ENCODE results near the gene RNF213.

Gene RNF213

DNA sequence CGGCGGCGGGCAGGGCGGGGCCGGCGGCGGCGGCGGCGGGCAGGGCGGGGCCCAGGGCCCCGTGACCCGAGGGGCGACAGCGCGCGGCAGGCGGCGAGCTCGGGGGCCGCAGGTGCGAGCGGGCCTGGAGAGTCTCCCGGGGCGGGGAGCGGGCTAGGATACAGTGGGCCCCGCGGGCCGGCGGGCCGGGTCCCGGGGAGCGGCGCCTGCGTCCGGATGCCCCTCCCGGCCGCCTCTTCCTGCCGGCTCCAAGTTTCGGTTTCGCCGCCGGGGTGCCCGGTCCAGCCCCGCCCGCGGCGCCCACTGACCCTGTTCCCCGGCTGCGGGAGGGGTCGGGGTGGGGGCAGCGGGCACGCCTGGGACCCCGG is at the start of gene RNF213:
RNF213 (plus strand) TSS at position 62 of the 368 bp plus-strand sequence. CDS start 2,830 bp downstream, outside the sequence.
- peak; percentile 24 for DNase-seq (ENCODE audit: low read depth, low spot score)

GRCh38 chr17:80212109-80212508 is 48.5 kb upstream of the RNF213 start:
- DNase-seq (ENCODE audit: low read depth, low spot score) = no peak

DNA sequence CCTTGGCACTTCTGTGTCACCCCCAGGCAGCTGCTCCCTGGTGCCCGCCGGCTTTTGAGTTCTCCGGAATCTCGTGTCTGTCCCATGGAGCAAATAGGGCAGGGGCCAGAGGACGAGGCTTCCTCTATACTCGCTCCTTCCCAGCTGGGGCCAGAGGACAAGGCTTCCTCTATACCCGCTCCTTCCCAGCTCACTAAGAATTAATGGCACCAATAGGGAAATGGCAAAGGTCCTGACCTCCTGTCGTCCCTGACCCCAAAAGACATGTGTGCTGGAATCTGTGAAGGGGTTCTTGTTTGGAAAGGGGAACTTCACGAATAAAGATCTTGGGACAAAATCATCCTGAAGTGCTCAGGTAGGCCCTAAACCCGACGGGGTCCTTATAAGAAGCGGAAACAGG is 48.1 kb upstream of the RNF213 start:
- DNase-seq (ENCODE audit: low read depth, low spot score) = no peak

GRCh38 chr17:80212962-80213642 is 47.5 kb upstream of the RNF213 start:
- DNase-seq (ENCODE audit: low read depth, low spot score) = no peak

GRCh38 chr17:80213643-80213975 is 47.0 kb upstream of the RNF213 start:
- DNase-seq (ENCODE audit: low read depth, low spot score) = no peak

- DNase-seq (ENCODE audit: low read depth, low spot score) = no peak
These were observed 46.4 kb upstream of the RNF213 start for GRCh38 chr17:80214012-80214877.

DNA sequence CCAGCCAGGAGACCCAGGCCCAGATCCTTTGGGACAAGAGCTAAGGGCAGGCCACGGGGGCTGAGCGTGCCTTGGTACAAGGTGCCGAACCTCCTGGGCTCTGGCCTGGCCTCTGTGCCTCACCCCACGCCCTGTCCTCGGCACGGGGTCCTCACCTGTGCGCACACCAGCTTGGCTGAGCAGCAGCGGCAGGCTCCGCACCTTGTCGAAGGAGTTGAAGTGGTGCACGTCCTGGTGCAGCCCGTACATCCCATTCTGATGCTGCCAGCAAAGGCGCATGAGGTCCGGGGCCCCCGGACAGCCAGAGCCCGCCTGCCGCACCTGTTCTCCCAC is 45.8 kb upstream of the RNF213 start:
- no peak for DNase-seq (ENCODE audit: low read depth, low spot score)

GRCh38 chr17:80216473-80217456 is 43.9 kb upstream of the RNF213 start:
- no peak for DNase-seq (ENCODE audit: low read depth, low spot score)

- no peak for DNase-seq (ENCODE audit: low read depth, low spot score)
These were observed 42.8 kb upstream of the RNF213 start for GRCh38 chr17:80217703-80218362.

DNA sequence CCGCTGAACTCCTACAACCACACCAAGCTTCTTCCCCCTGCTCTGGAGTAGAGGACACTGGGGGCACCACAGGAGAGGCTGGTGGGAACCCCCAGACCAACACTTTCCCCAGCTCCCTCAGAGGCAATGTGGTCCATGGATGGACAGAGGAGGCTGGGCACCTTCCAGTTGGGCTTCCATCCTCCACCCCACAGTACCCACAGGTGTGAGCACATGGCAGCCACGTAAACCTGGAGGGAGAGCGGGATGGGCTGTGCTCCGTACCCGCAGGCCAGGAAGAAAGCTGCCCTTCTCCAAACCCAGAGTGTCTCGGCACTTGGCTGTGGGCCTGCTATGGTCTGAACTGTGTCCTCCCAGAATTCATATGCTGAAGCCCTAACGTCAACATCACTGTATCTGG is 42.3 kb upstream of the RNF213 start:
- DNase-seq (ENCODE audit: low read depth, low spot score) = no peak

- DNase-seq (ENCODE audit: low read depth, low spot score) = peak; percentile 86
These were observed 41.5 kb upstream of the RNF213 start for GRCh38 chr17:80219013-80219762.

DNA sequence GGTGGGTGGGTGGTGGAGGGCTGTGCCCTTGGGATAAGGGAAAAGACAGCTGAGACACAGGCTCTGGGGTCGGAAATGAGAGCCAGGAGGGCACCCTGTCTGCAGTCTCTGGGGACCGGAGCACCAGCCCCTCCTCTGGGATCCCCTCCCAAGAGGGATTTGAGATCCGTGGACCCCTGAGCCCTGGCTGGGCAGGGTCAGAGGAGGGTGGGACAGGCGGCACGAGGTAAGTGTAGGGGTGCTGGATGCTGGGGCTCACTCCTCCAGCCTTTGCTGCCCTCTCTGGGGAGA is 40.9 kb upstream of the RNF213 start:
- DNase-seq (ENCODE audit: low read depth, low spot score) = no peak

GRCh38 chr17:80220054-80220735 is 40.5 kb upstream of the RNF213 start, which contains the start of the genes SGSH and SLC26A11:
Gene SGSH (minus strand): TSS chr17:80220333. CDS start chr17:80220313, 20 bp downstream.
Gene SLC26A11 (plus strand): TSS chr17:80220427. CDS start chr17:80221561, 1,134 bp downstream.
- peak; percentile 18 for DNase-seq (ENCODE audit: low read depth, low spot score)

GRCh38 chr17:80220736-80221215 is 39.9 kb upstream of the RNF213 start:
- no peak for DNase-seq (ENCODE audit: low read depth, low spot score)

GRCh38 chr17:80221351-80222105 is 39.1 kb upstream of the RNF213 start:
- DNase-seq (ENCODE audit: low read depth, low spot score) = no peak

- no peak for DNase-seq (ENCODE audit: low read depth, low spot score)
These were observed 38.1 kb upstream of the RNF213 start for GRCh38 chr17:80222376-80223141.

DNA sequence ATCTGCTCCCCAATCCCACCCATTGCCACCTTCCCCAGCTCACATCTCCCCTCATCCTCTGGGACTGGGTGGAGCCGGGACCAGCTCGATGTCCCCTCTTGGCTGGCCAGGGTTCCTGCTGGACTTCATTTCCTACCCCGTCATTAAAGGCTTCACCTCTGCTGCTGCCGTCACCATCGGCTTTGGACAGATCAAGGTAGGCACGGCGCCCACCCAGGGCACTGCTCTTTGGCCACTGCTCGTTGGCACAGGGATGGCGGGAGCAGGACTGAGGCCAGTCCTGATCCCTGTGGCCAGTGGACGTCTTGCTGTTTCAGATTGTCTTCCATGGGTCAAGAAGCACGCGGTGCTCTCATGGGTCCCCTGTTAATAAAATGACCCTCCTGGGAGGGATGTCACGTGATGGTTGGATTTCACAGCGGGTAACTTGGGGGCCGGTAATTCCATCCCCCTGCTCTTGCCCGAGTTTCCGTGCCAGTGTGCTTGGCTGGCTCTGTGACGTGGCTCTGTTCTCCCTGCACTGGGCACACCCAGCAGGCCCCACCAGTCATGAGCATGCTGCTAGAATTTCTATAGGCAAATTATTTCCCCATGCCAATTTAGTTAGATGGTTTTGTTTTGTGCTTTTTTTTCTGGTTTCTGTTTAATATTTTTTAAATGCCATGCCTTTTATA is 37.4 kb upstream of the RNF213 start:
- no peak for DNase-seq (ENCODE audit: low read depth, low spot score)
